K562 (cell line): ENCODE measurements around the gene ACAP3. TPM values are rescaled to one million over a fixed set of nuclear protein-coding genes. Genes with fewer than 3 reads are reported as not detected.

Source experiments
- HINFP ChIP-seq: fragments of 450-650 bp; conservative IDR thresholded peaks from 2 replicates; pipeline ENCODE4 v1.6.1; 2016; ENCODE audit warnings: missing genetic modification characterization, low read depth, mild to moderate bottlenecking, control low read depth, missing compliant biosample characterization
- MAZ ChIP-seq, 2 experiments: fragments of 450-650 bp in 1 of 2; sonication (generic) in 1 of 2; formaldehyde crosslinking; IDR thresholded peaks in 1 of 2; conservative IDR thresholded peaks in 1 of 2; 2 replicates each; pipeline versions ENCODE4 v1.4.0 to v1.5.0; 2020; ENCODE audit warnings: mild to moderate bottlenecking in 1 of 2, missing genetic modification reagents in 1 of 2
- MYNN ChIP-seq, 2 experiments: sonication (generic); formaldehyde crosslinking in 1 of 2; IDR thresholded peaks; 2 replicates each; pipeline versions ENCODE4 v1.5.0 to v1.6.1; 2016 to 2020; ENCODE audit warnings: antibody characterized with exemption in 1 of 2, missing genetic modification reagents in 1 of 2
- NFXL1 ChIP-seq: fragments of 450-650 bp; formaldehyde crosslinking; IDR thresholded peaks from 2 replicates; pipeline ENCODE4 v1.4.0; 2021; ENCODE audit warnings: mild to moderate bottlenecking
- TAF7 ChIP-seq: fragments of 450-650 bp; IDR thresholded peaks from 2 replicates; pipeline ENCODE4 v1.6.1; 2016; ENCODE audit warnings: missing genetic modification characterization, missing compliant biosample characterization
- UBTF ChIP-seq, 2 experiments: IDR thresholded peaks; 2 replicates each; pipeline ENCODE4 v1.6.1; 2012; ENCODE audit warnings: improper control_type of control experiment in 2 of 2, low read depth in 2 of 2, low read length in 2 of 2, borderline replicate concordance in 1 of 2
- ZNF24 ChIP-seq: fragments of 450-650 bp; IDR thresholded peaks from 2 replicates; pipeline ENCODE4 v1.6.1; 2016
- ZNF354B ChIP-seq: fragments of 250-450 bp; sonication (Bioruptor Pico); IDR thresholded peaks from 2 replicates; pipeline ENCODE4 v1.4.0; 2020
- polyA plus RNA-seq, 8 experiments: library from polyadenylated mRNA; depleted of rRNA in 4 of 8; stranded (reverse) in 5 of 8; unstranded in 3 of 8; fragments of >200 nt; fragmentation: Nextera tagmentation in 2 of 8; fragmentation: Illumina TruSeq in 1 of 8; extraction: Ambion mirVana in 2 of 8; extraction: Trizol in 1 of 8; gene quantifications; 2 replicates each; pipeline versions ENCODE4 v1.2.1 to v1.2.3, GENCODE V29; 2011 to 2014; ENCODE audit warnings: inconsistent platforms in 1 of 8, missing spikeins in 1 of 8
- total RNA-seq, 7 experiments: library from RNA; depleted of rRNA in 6 of 7; stranded (reverse); fragments of >200 nt in 6 of 7; fragmentation: Illumina TruSeq in 2 of 7; extraction: Trizol in 2 of 7; gene quantifications; 2 replicates each; pipeline versions ENCODE4 v1.2.1 to v1.2.3, GENCODE V29; 2011 to 2021; ENCODE audit warnings: low replicate concordance in 1 of 7
- TF ChIP-seq, protein P1 (sequence below), 2 experiments: fragments of 450-650 bp; IDR thresholded peaks; 2 replicates each; pipeline ENCODE4 v1.6.1; 2016; ENCODE audit warnings: mild to moderate bottlenecking in 2 of 2, borderline replicate concordance in 1 of 2, low read depth in 1 of 2, moderate library complexity in 1 of 2
- TF ChIP-seq, protein P2 (sequence below): sonication (generic); formaldehyde crosslinking; IDR thresholded peaks from 2 replicates; pipeline ENCODE4 v1.8.1; 2023; ENCODE audit warnings: mild to moderate bottlenecking, missing genetic modification reagents, moderate library complexity

ACAP3 gene
- total and polyA plus RNA-seq, 9 of the 15 experiments (the other 6 are each of a cell fraction or from before 2014, with no cell fraction given) = 0.01 to 49.0 (median 12.0) TPM

- TF ChIP-seq, protein P1, sequence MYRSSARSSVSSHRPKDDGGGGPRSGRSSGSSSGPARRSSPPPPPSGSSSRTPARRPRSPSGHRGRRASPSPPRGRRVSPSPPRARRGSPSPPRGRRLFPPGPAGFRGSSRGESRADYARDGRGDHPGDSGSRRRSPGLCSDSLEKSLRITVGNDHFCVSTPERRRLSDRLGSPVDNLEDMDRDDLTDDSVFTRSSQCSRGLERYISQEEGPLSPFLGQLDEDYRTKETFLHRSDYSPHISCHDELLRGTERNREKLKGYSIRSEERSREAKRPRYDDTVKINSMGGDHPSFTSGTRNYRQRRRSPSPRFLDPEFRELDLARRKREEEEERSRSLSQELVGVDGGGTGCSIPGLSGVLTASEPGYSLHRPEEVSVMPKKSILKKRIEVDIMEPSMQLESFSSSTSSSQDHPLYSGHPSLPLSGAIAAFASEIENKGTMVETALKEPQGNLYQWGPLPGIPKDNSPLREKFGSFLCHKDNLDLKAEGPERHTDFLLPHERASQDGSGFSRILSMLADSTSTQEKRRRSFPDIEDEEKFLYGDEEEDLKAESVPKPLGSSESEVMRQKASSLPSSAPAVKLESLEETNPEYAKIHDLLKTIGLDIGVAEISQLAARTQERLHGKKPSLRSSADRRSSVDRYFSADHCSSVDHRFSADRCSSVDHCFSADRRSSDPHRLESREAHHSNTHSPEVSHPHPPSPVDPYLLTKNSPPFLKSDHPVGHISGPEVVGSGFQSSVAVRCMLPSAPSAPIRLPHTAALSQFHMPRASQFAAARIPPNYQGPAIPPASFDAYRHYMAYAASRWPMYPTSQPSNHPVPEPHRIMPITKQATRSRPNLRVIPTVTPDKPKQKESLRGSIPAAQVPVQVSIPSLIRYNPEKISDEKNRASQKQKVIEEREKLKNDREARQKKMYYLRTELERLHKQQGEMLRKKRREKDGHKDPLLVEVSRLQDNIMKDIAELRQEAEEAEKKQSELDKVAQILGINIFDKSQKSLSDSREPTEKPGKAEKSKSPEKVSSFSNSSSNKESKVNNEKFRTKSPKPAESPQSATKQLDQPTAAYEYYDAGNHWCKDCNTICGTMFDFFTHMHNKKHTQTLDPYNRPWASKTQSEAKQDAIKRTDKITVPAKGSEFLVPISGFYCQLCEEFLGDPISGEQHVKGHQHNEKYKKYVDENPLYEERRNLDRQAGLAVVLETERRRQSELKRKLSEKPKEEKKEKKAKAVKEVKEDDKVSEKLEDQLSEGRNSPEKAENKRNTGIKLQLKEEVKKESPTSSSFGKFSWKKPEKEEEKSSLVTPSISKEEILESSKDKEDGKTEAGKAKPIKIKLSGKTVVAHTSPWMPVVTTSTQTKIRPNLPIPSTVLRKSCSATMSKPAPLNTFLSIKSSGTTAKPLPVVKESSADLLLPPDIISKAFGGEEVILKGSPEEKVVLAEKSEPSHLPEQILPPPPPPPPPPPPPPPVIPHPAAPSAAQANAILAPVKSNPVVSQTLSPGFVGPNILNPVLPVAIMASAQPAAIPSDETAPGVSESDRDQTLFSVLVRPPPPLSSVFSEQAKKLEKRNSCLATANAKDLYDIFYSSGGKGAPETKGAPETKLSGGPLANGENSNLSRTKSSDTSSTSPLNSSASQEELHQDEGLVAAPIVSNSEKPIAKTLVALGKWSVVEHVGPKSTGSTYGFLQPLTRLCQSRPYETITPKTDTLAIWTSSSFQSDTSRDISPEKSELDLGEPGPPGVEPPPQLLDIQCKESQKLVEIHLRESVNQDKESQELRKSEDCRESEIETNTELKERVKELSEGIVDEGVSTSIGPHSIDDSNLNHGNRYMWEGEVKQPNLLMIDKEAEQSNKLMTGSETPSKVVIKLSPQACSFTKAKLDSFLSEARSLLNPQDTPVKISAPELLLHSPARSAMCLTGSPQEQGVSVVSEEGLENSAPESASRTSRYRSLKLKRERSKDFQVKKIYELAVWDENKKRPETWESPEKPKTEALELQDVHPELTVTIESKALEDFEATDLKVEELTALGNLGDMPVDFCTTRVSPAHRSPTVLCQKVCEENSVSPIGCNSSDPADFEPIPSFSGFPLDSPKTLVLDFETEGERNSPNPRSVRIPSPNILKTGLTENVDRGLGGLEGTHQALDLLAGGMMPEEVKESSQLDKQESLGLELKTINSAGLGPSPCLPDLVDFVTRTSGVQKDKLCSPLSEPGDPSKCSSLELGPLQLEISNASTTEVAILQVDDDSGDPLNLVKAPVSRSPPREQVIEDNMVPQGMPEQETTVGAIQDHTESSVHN (IDR thresholded peaks at IDR 0.05; ENCODE audit: borderline replicate concordance in 1 of 2, low read depth in 1 of 2) = no peak
- TF ChIP-seq HINFP (tag) = no peak
- no peak for TF ChIP-seq MYNN (IDR thresholded peaks at IDR 0.05)
- no peak for TF ChIP-seq MYNN (CRISPR knock-in tag; IDR thresholded peaks at IDR 0.05)
- TF ChIP-seq NFXL1 = no peak
- 0 out of 4 replicates have a peak, but pooled peaks of 1 of the 2 experiments have one; percentile 23 for TF ChIP-seq UBTF (IDR thresholded peaks at IDR 0.05; ENCODE audit: borderline replicate concordance in 1 of 2, low read depth in 2 of 2, low read length in 2 of 2)
- TF ChIP-seq, protein P2, sequence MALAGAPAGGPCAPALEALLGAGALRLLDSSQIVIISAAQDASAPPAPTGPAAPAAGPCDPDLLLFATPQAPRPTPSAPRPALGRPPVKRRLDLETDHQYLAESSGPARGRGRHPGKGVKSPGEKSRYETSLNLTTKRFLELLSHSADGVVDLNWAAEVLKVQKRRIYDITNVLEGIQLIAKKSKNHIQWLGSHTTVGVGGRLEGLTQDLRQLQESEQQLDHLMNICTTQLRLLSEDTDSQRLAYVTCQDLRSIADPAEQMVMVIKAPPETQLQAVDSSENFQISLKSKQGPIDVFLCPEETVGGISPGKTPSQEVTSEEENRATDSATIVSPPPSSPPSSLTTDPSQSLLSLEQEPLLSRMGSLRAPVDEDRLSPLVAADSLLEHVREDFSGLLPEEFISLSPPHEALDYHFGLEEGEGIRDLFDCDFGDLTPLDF = no peak
- no peak for TF ChIP-seq ZNF354B (CRISPR knock-in tag)
- TF ChIP-seq ZNF24 = no peak
- TF ChIP-seq MAZ (CRISPR knock-in tag; conservative IDR thresholded peaks at IDR 0.05 in 1 of 2, IDR thresholded peaks at IDR 0.05 in 1 of 2) = peak in 1 of 2 experiments; percentile 45; a peak in 2 of 4 replicates
- no peak for TF ChIP-seq TAF7 (tag)
Measured at GRCh38 chr1:1324084-1324523, 16.4 kb upstream of the ACAP3 start (continued).
